Fibroblast of villous mesenchyme (primary cell): ENCODE data around the gene BRAF. TPM values are rescaled to one million over a fixed set of nuclear protein-coding genes. Genes with fewer than 3 reads are reported as not detected.
"Not testable (repeated sequence)": the region's sequence is repeated elsewhere in the genome, so short reads cannot be mapped to it uniquely, and the experiment has no call there.

Source experiments
- DNase-seq: peaks from one replicate; pipeline ENCODE4 v3.0.0-alpha.2; 2010; ENCODE audit warnings: low read depth
- H3K4me3 ChIP-seq: 2 replicates; pipeline ENCODE4 v1.5.1; 2011; ENCODE audit warnings: low read depth, mild to moderate bottlenecking, low read length
- CTCF ChIP-seq: IDR thresholded peaks from 2 replicates; pipeline ENCODE4 v1.5.1; 2012; ENCODE audit warnings: low read depth, mild to moderate bottlenecking, low read length; ENCODE audit not compliant: insufficient read depth
- total RNA-seq: library from RNA; depleted of rRNA; stranded (reverse); fragments of >200 nt; gene quantifications from 2 replicates; pipeline ENCODE4 v1.2.3, GENCODE V29; 2012

BRAF gene
- total RNA-seq, 1 donor, result 30.7 TPM

DNA sequence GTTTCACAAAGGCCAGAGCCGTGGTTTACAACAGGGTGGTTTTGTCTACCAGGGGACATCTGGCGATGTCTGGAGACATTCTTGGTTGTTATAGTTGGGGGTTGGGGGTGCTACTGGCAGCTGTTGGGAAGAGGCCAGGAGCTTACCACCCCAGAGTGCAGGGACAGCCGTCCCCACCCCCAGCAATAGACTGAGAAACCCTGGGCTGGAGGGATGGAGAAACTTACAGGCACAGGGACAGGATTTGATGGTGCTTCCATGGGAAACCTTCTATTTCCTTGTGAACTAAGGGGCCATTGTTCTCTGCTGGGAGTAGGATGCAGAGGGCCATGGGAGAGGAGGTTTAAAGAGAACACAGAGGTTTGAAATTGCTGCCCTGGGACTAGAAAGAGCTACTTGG, 241.1 kb downstream of the BRAF start:
- H3K4me3 ChIP-seq, result no peak overlapping the region
- no peak for DNase-seq
- TF ChIP-seq CTCF, result no peak

DNA sequence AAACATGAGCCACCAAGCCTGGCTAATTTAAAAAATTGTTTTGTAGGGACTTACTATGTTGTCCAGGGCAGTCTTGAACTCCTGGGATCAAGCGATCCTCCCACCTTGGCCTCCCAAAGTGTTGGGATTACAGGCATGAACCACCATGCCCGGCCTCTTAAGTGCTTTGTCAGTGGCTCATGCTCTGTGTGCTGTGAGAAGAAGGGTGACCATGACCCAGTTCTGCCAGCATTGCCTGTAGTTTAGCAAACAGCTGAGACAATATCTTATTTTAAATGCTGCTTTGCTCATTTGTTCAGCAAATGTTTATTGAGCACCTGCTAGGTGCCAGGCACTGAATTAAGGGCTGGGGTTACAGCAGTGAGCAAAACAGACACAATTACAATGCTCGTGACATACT, 243.0 kb downstream of the BRAF start:
- no peak for TF ChIP-seq CTCF
- no peak overlapping the region for H3K4me3 ChIP-seq
- DNase-seq, result no peak

DNA sequence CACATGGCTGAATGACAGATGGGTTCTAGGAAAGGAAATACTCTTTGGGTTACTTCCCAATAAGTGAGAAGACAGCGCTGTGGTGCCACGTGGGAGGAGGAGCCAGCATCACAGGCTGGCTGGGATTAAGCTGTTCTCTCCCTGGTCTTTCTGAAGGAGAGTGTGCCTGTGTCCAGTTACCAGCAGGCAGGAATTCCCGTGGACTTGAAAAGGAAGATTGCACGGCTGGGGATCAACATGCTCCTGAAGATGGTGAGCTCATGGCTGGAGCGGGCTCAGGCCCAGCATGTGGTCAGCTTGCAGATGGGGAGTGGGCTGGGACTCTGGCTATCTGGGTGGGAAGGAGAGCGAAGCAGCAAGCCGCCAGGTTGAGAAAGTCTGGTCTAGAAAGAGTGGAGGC, 243.8 kb downstream of the BRAF start:
- H3K4me3 ChIP-seq, result no peak overlapping the region
- TF ChIP-seq CTCF, result no peak
- DNase-seq, result no peak

- no peak for DNase-seq
- no peak for TF ChIP-seq CTCF
- no peak overlapping the region for H3K4me3 ChIP-seq
These were observed 245.5 kb downstream of the BRAF start for GRCh38 chr7:140679186-140679585.

DNA sequence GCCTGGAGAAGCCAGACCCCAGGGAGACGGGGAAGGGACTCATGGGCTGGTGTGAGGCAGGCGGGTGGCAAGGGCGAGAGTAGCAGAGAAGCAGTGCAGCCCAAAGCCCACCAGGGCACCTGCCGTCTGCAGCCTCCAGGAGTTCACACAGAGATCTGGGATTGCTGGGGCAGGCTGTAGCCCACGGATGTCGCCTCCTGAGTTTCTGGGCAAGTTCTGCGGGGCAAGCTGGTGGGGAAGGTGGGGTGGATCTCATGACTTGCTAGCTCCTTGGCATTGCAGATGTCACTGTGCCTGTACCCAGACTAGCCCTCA, 246.0 kb downstream of the BRAF start:
- no peak for DNase-seq
- H3K4me3 ChIP-seq, result no peak overlapping the region
- TF ChIP-seq CTCF, result no peak

DNA sequence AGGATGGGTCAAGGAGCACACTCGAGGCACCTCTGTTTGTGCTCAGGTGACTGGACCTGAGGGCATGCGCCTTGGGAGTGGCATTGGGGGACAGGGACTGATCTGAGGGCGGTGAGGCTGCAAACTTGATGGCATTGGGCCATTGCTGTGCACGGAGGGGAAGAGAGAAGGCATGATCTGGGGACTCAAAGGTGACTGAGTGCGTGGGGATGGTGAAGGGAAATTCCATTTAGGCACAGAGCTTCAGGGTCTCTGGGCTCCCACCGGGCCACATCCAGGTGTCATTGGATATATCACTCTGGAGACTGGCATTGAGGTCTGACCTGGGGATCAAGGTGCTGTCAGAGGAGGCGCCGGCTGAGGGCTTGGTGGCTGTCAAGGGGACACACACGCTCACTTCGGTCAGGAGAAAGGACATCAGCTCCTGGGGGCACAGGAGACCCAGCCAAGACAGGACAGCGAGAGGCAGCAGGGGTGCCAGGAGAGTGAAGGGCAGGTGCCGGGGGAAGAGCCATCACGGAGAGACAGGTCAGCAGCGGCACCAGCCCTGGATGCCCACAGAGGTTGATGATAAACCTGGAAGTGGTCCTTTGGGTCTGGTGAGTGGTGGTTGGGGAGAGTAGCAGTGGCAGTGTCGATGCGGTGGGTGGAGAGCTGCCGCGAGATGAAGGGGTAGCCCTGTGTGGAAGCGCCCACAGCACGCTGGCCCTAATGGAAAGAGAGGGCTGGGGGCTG, 246.5 kb downstream of the BRAF start:
- TF ChIP-seq CTCF, result no peak
- no peak for DNase-seq
- H3K4me3 ChIP-seq, result no peak overlapping the region

DNA sequence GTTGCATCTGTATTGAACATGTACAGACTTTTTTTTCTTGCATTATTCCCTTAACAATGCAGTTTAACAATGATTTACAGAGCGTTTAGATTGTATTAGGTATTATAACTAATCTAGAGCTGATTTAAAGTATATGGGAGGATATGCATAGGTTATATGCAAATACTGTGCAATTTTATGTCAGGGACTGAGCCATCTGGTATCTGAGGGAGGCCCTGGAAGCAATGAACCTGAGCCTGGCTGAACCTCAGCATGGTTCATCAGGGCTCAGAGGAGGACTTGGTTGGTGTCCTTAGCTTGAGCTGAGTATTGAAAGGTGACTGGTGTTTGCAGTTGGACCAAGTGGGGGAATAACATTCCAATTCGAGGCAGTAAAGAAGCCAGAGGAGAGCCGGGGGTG, 247.2 kb downstream of the BRAF start:
- DNase-seq, result no peak
- no peak for TF ChIP-seq CTCF
- H3K4me3 ChIP-seq, result no peak overlapping the region

DNA sequence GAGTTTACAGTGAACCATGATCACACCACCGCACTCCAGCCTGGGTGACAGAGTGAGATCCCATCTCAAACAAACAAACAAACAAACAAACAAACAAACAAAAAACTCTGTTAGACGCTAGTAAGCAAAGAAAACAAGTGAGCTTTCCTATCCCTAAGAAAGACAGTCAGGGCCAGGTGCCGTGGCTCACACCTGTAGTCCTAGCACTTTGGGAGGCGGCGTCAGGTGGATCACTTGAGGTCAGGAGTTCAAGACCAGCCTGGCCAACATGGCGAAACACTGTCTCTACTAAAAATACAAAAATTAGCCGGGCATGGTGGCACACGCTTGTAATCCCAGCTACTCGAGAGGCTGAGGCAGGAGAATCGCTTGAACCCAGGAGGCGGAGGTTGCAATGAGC, 247.8 kb downstream of the BRAF start:
- H3K4me3 ChIP-seq, DNase-seq: not testable (repeated sequence)
